ENCODE data around the gene CAMK1G.

- TF ChIP-seq, protein P1, sequence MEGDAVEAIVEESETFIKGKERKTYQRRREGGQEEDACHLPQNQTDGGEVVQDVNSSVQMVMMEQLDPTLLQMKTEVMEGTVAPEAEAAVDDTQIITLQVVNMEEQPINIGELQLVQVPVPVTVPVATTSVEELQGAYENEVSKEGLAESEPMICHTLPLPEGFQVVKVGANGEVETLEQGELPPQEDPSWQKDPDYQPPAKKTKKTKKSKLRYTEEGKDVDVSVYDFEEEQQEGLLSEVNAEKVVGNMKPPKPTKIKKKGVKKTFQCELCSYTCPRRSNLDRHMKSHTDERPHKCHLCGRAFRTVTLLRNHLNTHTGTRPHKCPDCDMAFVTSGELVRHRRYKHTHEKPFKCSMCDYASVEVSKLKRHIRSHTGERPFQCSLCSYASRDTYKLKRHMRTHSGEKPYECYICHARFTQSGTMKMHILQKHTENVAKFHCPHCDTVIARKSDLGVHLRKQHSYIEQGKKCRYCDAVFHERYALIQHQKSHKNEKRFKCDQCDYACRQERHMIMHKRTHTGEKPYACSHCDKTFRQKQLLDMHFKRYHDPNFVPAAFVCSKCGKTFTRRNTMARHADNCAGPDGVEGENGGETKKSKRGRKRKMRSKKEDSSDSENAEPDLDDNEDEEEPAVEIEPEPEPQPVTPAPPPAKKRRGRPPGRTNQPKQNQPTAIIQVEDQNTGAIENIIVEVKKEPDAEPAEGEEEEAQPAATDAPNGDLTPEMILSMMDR (IDR thresholded peaks at IDR 0.05; ENCODE audit: insufficient read depth, low read length) = no peak
- peak; percentile 73 for TF ChIP-seq POLR2AphosphoS5 (IDR thresholded peaks at IDR 0.05; ENCODE audit: low read depth)
- TF ChIP-seq, protein P2, sequence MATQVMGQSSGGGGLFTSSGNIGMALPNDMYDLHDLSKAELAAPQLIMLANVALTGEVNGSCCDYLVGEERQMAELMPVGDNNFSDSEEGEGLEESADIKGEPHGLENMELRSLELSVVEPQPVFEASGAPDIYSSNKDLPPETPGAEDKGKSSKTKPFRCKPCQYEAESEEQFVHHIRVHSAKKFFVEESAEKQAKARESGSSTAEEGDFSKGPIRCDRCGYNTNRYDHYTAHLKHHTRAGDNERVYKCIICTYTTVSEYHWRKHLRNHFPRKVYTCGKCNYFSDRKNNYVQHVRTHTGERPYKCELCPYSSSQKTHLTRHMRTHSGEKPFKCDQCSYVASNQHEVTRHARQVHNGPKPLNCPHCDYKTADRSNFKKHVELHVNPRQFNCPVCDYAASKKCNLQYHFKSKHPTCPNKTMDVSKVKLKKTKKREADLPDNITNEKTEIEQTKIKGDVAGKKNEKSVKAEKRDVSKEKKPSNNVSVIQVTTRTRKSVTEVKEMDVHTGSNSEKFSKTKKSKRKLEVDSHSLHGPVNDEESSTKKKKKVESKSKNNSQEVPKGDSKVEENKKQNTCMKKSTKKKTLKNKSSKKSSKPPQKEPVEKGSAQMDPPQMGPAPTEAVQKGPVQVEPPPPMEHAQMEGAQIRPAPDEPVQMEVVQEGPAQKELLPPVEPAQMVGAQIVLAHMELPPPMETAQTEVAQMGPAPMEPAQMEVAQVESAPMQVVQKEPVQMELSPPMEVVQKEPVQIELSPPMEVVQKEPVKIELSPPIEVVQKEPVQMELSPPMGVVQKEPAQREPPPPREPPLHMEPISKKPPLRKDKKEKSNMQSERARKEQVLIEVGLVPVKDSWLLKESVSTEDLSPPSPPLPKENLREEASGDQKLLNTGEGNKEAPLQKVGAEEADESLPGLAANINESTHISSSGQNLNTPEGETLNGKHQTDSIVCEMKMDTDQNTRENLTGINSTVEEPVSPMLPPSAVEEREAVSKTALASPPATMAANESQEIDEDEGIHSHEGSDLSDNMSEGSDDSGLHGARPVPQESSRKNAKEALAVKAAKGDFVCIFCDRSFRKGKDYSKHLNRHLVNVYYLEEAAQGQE (IDR thresholded peaks at IDR 0.05; ENCODE audit: insufficient replicate concordance, low read depth) = no peak
Observed at GRCh38 chr1:209650454-209650853, 66.9 kb downstream of the CAMK1G start.

Measured in HL-60 (cell line).